NOMO-1 treated with dmso at 0.1 percent for 144 hours (cell line): Measurements from ENCODE around the gene MACROD2.

Source experiments
- DNase-seq: peaks from one replicate; lab custom pipeline; 2025; ENCODE audit not compliant: unreplicated experiment; lab: John Stamatoyannopoulos, UW

The MACROD2 gene

DNA sequence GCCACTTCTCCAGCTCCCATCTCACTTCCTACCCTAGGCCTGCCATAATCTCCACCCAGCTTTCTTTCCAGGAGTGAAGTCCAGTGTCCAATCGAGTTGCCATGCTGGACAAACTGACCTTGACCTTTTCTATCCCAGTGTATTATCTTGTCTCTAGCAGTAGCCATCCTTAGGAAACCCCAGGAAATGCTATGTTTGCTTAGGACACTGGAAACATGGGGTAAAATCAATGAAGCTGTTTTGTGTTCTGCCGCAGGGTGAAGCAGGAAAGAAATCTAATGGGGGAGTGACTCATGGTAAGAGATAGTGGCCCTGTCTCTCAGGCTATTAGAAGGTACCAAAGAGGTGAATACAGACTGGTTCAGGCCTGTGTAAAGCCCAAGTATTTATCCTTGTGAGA is 1452.2 kb downstream of the MACROD2 start:
- DNase-seq = no peak

DNA sequence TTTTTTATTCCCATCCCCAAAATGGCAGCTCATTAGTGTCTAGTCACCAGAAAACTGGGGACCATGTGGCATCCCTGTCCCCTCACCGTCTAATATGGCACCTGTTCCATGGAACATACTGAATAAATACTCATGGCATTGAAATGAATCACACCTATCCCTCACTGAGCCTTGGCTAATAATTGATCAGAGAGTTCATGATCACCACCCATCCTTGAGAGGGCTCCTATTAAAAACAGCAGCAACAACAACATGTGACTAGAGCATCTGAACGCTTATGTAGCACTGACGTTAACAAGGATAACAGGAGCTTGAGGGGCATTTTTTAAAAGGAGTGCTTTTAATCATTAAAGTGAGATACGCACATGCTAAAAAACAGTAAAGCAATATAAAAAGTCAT is 1453.7 kb downstream of the MACROD2 start:
- no peak for DNase-seq

DNA sequence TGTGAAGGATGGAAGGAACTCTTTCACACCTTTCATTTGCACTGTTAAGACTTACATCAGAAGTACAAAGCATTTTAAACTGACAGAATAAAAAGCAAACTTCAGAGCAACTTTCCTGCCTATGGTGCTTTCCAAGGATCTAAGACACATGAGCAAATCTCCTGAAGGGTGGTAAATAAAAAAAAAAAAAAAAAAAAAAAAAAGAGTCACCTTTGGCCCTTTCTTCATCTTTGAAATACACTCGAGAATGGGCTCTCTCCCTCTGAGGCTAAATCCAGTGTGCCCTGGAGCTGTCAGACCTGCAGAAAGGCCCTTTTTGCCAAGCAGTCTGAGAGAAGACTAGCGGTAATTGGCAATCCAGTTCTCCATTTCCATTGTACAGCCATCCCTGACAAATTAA is 1455.9 kb downstream of the MACROD2 start:
- DNase-seq = no peak

GRCh38 chr20:15455279-15455678 is 1460.0 kb downstream of the MACROD2 start:
- DNase-seq = no peak

DNA sequence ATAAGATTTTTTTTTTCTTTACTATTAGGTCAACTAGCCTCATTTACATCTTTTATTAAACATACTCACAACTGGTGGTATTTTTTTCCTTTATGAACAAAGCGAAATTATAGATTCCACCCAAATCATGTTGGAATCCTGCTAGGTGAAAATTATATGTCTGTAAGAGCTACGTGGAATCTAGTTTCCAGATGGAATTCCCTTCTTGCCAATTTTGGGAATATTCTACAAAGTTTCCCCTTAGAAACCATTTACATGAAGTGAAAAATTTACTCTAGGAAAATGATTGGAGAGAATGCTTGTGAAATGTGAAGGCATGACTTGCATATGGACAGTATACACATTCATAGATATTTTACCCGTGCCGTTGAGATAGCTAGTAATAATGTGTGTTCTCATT is 1466.6 kb downstream of the MACROD2 start:
- no peak for DNase-seq

DNA sequence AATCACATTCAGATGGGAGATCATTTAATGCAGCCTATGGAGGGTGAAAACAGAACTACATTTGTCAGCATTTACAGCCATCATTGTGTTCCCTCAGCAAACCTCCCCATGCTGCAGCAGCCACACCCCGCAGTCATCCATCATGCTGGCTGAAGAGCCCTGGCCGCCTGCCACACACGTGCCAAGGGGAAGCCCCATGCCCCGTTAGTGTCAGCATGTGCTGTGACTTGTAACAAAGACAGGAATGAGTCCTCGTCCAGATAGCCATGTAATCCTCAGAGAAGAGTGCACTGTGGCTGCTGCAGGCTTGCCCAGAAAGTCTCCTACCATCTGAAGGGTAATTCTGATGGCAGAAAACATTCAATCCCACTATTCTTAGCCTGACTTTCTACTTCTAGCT is 1480.2 kb downstream of the MACROD2 start:
- DNase-seq = peak; percentile 30

DNA sequence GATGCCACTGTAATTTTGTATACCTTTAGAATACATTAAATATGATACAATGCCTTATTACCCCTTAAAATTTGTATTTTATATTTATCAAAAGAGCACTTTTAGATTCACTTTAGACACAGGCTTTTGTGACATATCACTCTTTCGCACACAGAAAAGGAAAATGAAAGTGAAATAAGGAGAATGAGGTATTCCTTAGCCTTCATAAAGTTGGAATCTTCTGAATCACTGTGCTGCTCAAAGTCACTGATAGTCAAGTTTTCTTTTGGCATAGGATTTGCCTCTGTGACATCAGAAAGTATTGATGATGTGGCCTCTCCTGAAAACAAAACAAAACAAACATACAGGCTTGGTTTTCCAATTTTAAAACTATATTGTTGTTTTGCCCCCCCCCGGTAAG is 1480.9 kb downstream of the MACROD2 start:
- DNase-seq = no peak

GRCh38 chr20:15476781-15477180 is 1481.5 kb downstream of the MACROD2 start:
- DNase-seq = no peak

DNA sequence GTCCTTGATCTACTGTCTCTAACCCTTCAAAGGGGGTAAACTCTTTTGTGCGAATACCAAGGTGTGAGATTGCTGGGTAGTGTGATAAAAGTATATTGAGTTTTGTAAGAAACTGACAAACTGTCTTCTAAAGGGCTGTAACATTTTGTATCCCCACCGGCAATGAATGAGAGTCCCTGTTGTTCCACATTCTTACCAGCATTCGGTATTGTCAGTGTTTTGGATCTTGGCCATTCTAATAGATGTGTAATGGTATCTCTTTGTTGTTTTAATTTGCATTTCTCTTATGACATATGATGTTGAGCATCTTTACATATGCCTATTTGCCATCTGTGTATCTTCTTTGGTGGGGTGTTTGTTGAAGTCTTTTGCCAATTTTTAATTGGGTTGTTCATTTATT is 1487.2 kb downstream of the MACROD2 start:
- no peak for DNase-seq

DNA sequence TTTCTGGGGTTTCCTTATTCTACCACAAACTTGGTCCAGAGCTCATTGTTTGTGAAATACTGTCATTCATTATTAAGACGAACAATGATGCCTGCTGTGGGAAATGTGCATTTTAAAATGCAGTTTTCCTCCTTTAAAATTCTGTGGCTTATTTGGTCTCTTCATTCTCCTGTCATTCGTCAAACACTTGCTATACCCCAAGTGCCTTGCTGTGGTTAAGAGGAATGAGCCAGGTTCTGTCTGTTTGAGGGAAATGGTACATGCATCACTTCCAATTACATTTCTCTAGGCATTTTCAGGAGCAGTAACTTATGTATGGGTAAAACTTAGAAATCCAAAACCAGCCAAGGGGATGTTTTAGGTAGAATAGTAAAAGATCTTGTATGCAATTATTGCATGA is 1490.2 kb downstream of the MACROD2 start:
- DNase-seq = no peak

GRCh38 chr20:15487030-15487429 is 1491.7 kb downstream of the MACROD2 start:
- no peak for DNase-seq

- DNase-seq = no peak
These were observed 1492.4 kb downstream of the MACROD2 start for GRCh38 chr20:15487682-15488081.

- DNase-seq = no peak
These were observed 1496.3 kb downstream of the MACROD2 start for GRCh38 chr20:15491575-15491974.

DNA sequence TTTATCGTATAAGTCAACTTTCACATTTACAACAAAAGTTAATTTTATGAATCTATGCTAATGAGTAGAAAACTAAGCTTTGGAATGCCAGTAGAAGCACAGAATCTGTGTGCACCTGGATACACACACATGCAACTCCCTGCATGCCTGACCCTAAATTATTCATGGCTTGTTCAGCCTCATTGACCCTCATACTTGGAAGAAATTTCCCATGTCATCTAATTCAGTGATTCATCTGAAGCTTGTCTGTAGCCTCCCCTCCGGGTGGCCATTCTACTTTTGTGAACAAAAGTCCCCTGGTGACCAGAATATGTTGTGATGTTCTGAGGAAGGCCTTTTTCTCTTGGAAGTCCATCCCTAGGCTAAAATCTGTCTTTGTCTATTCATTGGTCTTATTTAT is 1499.5 kb downstream of the MACROD2 start:
- no peak for DNase-seq

DNA sequence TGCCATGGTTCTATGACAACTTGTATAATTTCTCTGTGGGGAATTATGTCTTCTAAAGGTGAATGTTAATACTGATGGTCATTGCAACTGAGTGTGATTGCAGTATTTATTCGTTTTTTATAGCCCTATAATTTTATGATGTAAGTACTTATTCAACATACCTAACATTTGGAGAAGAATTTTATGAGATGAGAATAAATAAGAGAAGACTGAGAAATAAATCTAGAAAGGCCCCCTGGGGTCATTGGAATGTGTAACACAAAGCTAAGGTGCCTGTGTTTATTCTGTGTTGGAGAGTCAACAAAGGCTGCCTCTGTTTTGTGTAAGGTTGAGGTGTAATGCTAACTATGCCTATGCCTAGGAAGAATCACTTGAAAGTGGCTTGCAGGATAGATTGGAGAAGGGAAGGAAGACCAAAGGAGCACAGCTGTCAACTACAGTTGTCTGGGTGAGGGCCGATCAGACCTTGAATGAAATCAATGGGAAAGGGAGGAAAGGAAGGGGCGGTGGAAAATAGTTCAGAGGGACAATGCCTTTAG is 1501.3 kb downstream of the MACROD2 start:
- no peak for DNase-seq

DNA sequence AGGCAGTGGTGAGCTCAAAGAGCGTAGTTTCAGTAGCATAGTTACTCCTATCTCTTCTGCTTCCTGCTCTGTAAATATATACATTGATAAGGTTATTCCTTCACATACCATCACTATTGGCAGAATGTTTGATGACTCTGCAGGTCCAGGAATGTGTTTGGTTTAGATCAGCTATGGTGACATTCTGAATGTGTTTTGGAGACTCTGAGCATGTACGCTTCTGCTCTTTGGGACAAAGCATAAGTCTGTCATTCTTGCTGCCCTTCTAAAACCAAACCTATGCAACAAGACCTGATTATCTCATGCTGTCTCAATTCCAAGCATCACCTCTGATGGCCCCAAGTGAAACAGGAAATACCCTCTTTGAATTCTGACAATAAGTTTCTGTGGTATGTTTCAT is 1503.6 kb downstream of the MACROD2 start:
- DNase-seq = no peak

DNA sequence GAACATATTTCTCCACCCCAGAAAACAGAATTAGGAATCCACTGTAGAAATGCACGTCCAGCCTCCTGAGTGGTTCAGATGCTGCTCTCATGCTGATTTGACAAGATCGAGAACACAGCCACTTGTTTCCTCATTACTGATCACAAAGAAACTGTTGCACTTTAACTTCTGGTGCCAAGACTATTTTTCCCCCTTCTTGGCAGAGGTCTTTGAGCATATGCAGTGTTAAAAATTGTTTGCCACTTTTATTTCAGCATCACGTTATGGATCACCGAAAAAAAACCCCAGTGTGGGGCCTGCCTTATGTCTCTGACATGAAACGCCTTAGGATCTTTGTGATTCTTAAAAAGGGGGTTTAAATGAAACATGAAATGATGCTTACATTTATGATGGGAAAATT is 1511.0 kb downstream of the MACROD2 start:
- DNase-seq = no peak

- no peak for DNase-seq
These were observed 1511.8 kb downstream of the MACROD2 start for GRCh38 chr20:15507151-15507550.

- DNase-seq = peak; percentile 20
These were observed 1516.2 kb downstream of the MACROD2 start for GRCh38 chr20:15511551-15511950.

- no peak for DNase-seq
These were observed 1517.6 kb downstream of the MACROD2 start for GRCh38 chr20:15512916-15513315.

- no peak for DNase-seq
These were observed 1520.4 kb downstream of the MACROD2 start for GRCh38 chr20:15515691-15516090.

GRCh38 chr20:15520930-15521524 is 1525.7 kb downstream of the MACROD2 start:
- no peak for DNase-seq

GRCh38 chr20:15523400-15523799 is 1528.1 kb downstream of the MACROD2 start:
- no peak for DNase-seq
